ENCODE results near the gene DPH7. TPM values are rescaled to one million over a fixed set of nuclear protein-coding genes. Genes with fewer than 3 reads are reported as not detected.
"Not testable (repeated sequence)": the region's sequence is repeated elsewhere in the genome, so short reads cannot be mapped to it uniquely, and the experiment has no call there.

The DPH7 gene
- total RNA-seq, result 18.0 TPM
- long read RNA-seq, transcript DPH7-201 (9 exons, 1,847 nt), result major isoform, 8 of 67 reads
- long read RNA-seq, partial matches to known transcripts, result 1 of 67 reads
- long read RNA-seq, other reads (novel, unspliced or antisense), result 58 of 67 reads

DNA sequence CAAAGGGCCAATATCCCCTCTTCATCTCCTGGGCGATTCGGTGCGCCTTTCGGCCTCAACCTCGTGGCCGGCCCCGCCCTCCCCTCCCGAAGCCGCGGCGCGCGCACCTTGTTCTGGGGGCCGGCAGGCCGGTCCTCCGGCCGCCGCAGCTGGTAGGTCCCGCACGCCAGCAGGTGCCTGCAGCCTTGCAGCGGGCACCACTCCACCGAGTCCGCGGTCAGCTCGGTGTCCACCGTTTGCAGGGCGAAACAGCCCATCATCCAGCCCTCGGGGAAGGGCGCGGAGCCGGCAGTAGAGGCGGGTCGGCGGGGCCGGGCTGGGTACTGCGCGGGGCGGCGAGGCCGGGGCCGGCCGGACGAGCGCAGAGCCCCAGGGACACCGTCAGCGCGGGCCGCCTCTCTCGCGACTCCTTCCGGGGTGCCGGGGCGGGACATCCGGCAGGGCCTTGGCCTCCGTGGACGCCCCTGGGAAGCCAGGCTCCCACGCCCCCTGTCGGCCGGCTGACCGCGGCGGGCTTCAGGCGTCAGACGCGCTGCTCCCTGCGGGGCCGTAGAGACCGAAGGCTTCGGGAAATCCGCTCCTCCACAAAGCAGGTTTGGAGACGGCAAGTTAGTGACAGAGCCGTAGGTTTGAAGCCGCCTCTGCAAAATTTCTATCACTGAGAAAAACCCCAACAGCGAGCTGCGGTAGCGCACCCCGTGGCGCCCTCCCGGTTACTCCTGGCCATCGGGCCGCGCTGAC lies at the start of gene DPH7:
TSS of gene DPH7 (minus strand) at position 408 of the 741 bp plus-strand sequence. CDS start at position 260, 148 bp downstream.
- intact Hi-C loops (cut with micrococcal nuclease), result no loop called here
- peaks cover 64% of the 10 kb centered on the region for H3K4me1 ChIP-seq
- DNase-seq, result peak; percentile 97
- peak within 1 kb of the TSS; percentile 98 for H3K4me3 ChIP-seq
- H3K36me3 ChIP-seq, result peaks cover 32% of the 10 kb centered on the region
- peak within 1 kb of the TSS; percentile 95 for H3K27ac ChIP-seq (replicated peaks)
- H3K9me3 ChIP-seq (replicated peaks), result no peaks in the 10 kb centered on the region
- TF ChIP-seq, protein P1, sequence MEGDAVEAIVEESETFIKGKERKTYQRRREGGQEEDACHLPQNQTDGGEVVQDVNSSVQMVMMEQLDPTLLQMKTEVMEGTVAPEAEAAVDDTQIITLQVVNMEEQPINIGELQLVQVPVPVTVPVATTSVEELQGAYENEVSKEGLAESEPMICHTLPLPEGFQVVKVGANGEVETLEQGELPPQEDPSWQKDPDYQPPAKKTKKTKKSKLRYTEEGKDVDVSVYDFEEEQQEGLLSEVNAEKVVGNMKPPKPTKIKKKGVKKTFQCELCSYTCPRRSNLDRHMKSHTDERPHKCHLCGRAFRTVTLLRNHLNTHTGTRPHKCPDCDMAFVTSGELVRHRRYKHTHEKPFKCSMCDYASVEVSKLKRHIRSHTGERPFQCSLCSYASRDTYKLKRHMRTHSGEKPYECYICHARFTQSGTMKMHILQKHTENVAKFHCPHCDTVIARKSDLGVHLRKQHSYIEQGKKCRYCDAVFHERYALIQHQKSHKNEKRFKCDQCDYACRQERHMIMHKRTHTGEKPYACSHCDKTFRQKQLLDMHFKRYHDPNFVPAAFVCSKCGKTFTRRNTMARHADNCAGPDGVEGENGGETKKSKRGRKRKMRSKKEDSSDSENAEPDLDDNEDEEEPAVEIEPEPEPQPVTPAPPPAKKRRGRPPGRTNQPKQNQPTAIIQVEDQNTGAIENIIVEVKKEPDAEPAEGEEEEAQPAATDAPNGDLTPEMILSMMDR (IDR thresholded peaks at IDR 0.05; ENCODE audit: borderline replicate concordance), result peak; percentile 97
- H3K27me3 ChIP-seq (ENCODE audit: low read depth), result no peaks in the 10 kb centered on the region

DNA sequence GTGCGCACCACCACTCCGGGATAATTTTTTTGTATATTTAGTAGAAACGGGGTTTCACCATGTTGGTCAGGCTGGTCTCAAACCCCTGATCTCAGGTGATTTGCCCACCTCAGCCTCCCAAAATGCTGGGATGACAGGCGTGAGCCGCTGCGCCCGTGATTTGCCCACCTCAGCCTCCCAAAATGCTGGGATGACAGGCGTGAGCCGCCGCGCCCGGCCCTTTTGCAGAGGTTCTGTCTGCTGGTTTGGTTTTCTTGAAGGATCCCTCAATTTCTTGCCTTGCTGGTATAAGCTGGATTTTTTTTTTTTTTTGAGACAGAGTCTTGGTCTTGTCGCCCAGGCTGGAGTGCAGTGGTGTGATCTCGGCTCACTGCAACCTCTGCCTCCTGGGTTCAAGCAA lies 48.7 kb upstream of the DPH7 start:
- peak; percentile 5 for DNase-seq
- H3K4me3 ChIP-seq; H3K27ac ChIP-seq (replicated peaks); H3K27me3 ChIP-seq (ENCODE audit: low read depth); H3K9me3 ChIP-seq (replicated peaks); H3K36me3 ChIP-seq; intact Hi-C loops (cut with micrococcal nuclease): not testable (repeated sequence)
- H3K4me1 ChIP-seq, result peaks cover 67% of the 10 kb centered on the region

DNA sequence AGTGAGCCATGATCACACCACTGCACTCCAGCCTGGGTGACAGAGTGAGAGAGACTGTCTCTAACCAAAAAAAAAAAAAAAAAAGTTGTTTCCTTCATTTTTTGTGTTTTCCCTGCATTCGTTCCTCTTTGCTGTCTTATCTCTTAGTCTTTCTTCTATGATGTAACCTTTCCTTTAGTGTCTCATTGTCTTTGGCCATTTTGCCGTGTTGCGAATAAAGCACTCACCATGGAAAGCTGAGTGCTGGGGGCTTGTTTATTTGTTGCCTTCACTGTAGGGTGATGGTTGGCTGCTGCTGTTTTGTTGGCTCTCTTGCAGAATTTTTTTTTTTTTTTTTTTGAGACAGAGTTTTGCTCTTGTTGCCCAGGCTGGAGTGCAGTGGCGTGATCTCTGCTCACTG lies 47.7 kb upstream of the DPH7 start:
- Histone ChIP-seq H3K27me3 (ENCODE audit: low read depth) (no peaks in the 10 kb centered on the region), H3K4me1 (peaks cover 65% of the 10 kb centered on the region), H3K9me3 (replicated peaks) (no peaks in the 10 kb centered on the region), H3K27ac (replicated peaks) (no peak overlapping the region), H3K4me3 (no peak overlapping the region), H3K36me3 (no peaks in the 10 kb centered on the region)
- intact Hi-C loops (cut with micrococcal nuclease), result no loop called here
- TF ChIP-seq, protein P1 (IDR thresholded peaks at IDR 0.05; ENCODE audit: borderline replicate concordance), result no peak
- DNase-seq, result no peak

DNA sequence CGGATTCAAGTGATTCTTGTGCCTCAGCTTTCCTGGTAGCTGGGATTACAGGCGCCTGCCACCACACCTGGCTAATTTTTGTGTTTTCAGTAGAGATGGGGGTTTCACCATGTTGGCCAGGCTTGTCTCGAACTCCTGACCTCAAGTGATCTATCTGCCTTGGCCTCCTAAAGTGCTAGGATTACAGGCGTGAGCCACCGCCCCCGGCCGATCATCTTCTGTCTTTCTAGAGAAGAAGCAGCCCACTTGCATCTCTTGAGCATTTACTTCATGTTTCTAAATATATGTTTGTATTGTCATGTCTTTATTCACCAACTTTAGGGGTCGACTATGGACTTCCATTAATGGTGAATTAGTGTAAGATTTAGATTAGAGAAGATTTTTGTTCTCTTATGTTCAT lies 43.5 kb upstream of the DPH7 start:
- H3K27me3 ChIP-seq (ENCODE audit: low read depth); H3K36me3 ChIP-seq; H3K9me3 ChIP-seq (replicated peaks); DNase-seq; intact Hi-C loops (cut with micrococcal nuclease); H3K27ac ChIP-seq (replicated peaks); H3K4me3 ChIP-seq: not testable (repeated sequence)
- H3K4me1 ChIP-seq, result peaks cover 64% of the 10 kb centered on the region

DNA sequence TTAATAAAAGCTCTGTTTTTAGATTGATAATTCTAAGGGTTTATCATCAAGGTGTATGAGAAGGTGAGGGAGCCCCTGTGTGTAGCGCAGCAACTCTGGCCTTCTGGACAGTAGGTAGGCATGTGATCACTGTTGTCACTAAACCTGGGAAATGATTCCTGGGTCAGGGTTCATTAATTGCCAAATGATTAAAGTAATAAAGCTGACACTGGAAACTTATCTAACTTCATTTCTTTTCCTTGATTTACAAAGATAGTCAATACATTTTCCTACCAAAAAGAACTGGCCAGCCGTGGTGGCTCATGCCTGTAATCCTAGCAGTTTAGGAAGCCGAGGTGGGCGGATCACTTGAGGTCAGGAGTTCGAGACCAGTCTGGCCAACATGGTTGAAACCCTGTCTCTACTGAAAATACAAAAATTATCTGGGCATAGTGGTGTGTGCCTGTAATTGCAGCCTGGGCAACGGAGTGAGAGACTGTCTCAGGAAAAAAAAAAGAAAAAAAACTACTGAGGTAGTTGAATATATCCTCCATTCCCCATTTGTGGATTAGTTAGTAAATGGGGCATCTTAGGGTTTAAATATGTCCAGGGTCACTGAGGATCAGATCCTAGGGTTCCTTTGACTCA lies 42.5 kb upstream of the DPH7 start:
- no peaks in the 10 kb centered on the region for H3K9me3 ChIP-seq (replicated peaks)
- no peaks in the 10 kb centered on the region for H3K27me3 ChIP-seq (ENCODE audit: low read depth)
- H3K4me1 ChIP-seq, result peaks cover 65% of the 10 kb centered on the region
- H3K36me3 ChIP-seq, result peaks cover 5% of the 10 kb centered on the region
- intact Hi-C loops (cut with micrococcal nuclease), result no loop called here
- no peak overlapping the region for H3K27ac ChIP-seq (replicated peaks)
- no peak overlapping the region for H3K4me3 ChIP-seq
- DNase-seq, result no peak
- TF ChIP-seq, protein P1 (IDR thresholded peaks at IDR 0.05; ENCODE audit: borderline replicate concordance), result peak; percentile 41

DNA sequence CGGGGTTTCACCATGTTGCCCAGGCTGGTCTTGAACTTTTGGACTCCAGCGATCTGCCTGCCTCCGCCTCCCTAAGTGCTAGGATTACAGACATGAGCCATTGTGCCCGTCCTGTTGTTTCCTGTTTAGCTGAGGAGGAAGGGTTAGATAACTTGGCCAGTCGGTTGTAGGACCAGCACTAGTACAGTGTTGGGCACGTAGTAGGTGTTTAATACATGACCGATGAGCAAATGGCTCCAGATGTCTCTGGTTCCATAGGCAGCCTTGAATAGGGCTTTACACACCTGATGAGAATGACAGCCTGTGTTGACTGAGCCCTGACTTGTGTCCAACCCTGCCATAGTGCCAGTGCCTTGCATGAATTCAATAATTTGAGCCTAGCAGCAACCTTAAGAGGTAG lies 41.9 kb upstream of the DPH7 start:
- Histone ChIP-seq H3K4me1 (peaks cover 62% of the 10 kb centered on the region), H3K4me3 (peak overlapping the region; percentile 83), H3K36me3 (peaks cover 9% of the 10 kb centered on the region), H3K27me3 (ENCODE audit: low read depth) (no peaks in the 10 kb centered on the region), H3K9me3 (replicated peaks) (no peaks in the 10 kb centered on the region), H3K27ac (replicated peaks) (peak overlapping the region; percentile 90)
- intact Hi-C loops (cut with micrococcal nuclease), result no loop called here
- DNase-seq, result no peak
- TF ChIP-seq, protein P1 (IDR thresholded peaks at IDR 0.05; ENCODE audit: borderline replicate concordance), result no peak

All from left ventricle myocardium inferior (tissue), 1 donor.